GM06990 (cell line): ENCODE data around the gene MAFF.

ENCODE experiments used
- DNase-seq: peaks from one replicate; pipeline ENCODE4 v3.0.0-alpha.2; 2011; ENCODE audit not compliant: insufficient read length; ENCODE audit errors: extremely low read depth
- H3K27me3 ChIP-seq: replicated peaks from 2 replicates; pipeline ENCODE4 v1.6.0; 2011; ENCODE audit warnings: low read length; ENCODE audit not compliant: control insufficient read depth, insufficient read depth
- H3K36me3 ChIP-seq: 2 replicates; pipeline ENCODE4 v1.5.1; 2011; ENCODE audit warnings: low read length; ENCODE audit not compliant: control insufficient read depth, insufficient read depth
- H3K4me3 ChIP-seq: replicated peaks from 2 replicates; pipeline ENCODE4 v1.5.1; 2011; ENCODE audit warnings: low read depth, mild to moderate bottlenecking, control low read depth, low read length
- TF ChIP-seq, protein P1 (sequence below): IDR thresholded peaks from 2 replicates; pipeline ENCODE4 v1.5.1; 2011; ENCODE audit warnings: low read length, control low read depth, mild to moderate bottlenecking, inconsistent platforms; ENCODE audit not compliant: insufficient read depth, poor library complexity, severe bottlenecking

The MAFF gene

DNA sequence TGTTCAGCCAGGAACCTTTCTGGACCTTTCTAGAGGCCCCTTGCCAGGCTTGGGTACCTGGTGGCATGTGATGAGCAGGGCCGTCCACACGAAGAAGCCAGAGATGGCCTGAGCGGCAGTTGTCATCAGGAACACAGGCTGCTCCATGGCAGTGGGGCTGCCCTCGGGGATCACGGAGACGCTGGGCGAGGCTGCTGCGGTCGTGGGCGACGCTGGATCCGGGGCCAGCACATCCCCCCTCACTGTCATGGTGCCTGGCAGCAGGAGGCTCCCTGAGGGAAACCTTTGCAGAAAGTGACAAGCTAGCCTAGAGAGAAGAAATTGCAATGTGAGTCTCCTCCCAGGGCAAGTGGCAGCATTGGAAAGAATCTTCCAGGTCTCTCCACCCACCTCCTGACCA, 45.9 kb downstream of the MAFF start:
- Histone ChIP-seq H3K4me3 (no peak overlapping the region), H3K36me3 (peaks cover 9% of the 10 kb centered on the region), H3K27me3 (no peaks in the 10 kb centered on the region)
- TF ChIP-seq, protein P1, sequence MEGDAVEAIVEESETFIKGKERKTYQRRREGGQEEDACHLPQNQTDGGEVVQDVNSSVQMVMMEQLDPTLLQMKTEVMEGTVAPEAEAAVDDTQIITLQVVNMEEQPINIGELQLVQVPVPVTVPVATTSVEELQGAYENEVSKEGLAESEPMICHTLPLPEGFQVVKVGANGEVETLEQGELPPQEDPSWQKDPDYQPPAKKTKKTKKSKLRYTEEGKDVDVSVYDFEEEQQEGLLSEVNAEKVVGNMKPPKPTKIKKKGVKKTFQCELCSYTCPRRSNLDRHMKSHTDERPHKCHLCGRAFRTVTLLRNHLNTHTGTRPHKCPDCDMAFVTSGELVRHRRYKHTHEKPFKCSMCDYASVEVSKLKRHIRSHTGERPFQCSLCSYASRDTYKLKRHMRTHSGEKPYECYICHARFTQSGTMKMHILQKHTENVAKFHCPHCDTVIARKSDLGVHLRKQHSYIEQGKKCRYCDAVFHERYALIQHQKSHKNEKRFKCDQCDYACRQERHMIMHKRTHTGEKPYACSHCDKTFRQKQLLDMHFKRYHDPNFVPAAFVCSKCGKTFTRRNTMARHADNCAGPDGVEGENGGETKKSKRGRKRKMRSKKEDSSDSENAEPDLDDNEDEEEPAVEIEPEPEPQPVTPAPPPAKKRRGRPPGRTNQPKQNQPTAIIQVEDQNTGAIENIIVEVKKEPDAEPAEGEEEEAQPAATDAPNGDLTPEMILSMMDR, result no peak
- DNase-seq, result no peak

DNA sequence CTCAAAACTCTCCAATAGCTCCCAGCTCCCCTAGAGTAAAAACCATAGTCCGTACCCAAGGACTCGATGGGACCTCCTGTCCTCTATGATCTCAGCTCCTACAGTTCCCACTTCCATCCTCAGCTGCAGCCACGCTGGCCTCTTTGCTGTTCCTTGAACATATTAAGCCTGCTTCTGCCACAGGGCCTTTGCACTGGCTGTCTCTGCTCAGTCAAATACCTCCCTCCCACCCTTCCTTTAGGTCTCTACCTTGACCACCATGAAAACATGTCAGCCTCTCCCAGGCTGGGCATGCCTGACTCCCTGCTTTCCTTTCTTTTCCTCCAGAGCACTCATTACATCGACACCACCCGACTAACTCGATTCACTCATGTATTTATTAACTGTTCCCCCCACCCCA, 46.5 kb downstream of the MAFF start:
- H3K36me3 ChIP-seq, result peaks cover 9% of the 10 kb centered on the region
- no peaks in the 10 kb centered on the region for H3K27me3 ChIP-seq
- no peak overlapping the region for H3K4me3 ChIP-seq
- no peak for DNase-seq
- TF ChIP-seq, protein P1, result no peak

DNA sequence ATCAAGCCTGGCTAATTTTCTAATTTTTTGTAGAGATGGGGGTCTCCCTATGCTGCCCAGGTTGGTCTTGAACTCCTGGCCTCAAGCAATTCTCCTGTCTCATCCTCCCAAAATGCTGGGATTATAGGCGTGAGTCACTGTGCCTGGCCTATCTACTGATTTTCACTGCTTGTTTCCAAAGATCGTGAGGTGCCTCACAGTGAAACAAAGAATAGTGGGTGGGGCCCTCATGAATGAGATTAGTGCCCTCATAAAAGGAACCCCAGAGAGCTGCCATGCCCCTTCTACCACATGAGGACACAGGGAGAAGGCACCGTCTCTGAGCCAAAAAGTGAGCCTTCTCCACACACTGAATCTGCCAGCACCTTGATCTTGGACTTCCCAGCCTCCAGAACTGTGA, 47.5 kb downstream of the MAFF start:
- Histone ChIP-seq H3K36me3 (peaks cover 6% of the 10 kb centered on the region), H3K4me3 (no peak overlapping the region), H3K27me3 (no peaks in the 10 kb centered on the region)
- DNase-seq, result no peak
- TF ChIP-seq, protein P1, result no peak

DNA sequence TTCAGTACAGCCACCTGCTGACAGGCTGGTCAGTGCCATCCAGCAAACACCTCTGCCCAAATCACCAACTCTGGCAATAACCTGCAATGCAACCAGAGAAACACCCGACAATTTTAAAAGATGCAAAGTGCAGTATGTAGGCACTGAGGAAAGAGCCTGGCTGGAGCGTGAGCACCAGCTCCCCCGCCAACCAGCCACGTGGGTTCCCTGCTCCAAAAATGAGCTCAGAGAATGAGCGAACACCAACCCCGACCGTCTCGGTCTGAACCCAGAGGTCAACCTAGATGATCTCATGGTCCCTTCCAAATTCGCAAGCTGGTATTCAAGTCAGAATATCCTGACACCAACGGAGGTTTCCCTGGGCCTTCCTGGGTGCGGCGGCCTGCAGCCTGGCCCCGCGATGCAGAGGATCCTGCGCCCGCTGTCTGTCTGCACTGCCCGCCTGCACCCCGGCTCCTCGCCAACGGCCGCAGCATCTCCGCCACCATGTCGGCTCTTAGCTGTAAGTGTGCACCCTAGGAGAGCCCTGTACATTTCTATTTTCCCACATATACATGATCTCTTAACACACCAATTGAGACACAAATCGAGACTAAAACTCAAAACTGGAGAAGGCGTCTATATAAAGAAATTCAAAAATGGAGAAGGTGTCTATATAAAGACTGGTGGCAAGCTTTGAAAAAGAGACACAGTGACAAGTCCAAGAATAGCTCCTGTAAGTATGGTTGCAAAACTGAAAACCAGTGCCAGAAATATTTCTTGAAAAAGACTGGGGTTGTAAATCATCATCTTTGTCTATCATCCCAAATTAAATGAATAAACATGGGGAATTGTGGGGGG, 48.2 kb downstream of the MAFF start:
- TF ChIP-seq, protein P1, result no peak
- H3K4me3 ChIP-seq, result no peak overlapping the region
- DNase-seq, result no peak
- H3K27me3 ChIP-seq, result no peaks in the 10 kb centered on the region
- H3K36me3 ChIP-seq, result peaks cover 3% of the 10 kb centered on the region

DNA sequence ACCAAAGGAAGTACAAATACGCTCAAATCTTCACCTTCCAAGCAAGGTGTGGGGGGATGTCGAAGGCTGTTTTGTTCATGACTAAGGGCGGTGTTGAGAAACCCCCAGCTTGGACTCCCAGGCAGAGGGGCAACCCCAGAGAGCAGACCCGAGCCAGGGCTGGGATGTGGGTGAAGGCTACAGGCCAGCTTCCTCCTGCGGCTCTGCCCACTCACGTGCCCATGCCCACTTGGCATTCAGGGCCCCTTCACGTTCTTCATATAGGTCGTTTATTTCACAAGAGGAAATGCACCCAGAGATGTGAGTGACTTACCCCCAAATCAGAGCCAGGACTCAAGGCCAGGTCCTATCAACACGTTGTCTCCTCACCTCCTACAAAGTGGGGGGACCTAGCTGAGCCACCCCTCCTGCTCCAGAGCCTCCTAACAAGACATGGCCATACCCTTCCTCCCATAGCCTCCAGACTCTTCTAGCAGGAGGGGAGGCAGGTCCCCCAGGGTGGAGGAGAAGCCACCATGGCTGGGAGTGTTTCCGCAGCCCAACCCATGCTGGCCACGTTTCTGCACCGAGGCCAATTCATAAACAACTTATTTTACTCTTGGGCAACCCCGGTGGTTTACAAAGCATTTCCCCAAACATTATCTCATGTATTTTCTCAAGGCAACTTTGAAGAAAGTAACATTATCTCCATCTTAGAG, 49.0 kb downstream of the MAFF start:
- TF ChIP-seq, protein P1, result no peak
- no peak overlapping the region for H3K4me3 ChIP-seq
- H3K36me3 ChIP-seq, result peaks cover 3% of the 10 kb centered on the region; the same call in 1 of the 2 replicates
- H3K27me3 ChIP-seq, result no peaks in the 10 kb centered on the region
- no peak for DNase-seq

DNA sequence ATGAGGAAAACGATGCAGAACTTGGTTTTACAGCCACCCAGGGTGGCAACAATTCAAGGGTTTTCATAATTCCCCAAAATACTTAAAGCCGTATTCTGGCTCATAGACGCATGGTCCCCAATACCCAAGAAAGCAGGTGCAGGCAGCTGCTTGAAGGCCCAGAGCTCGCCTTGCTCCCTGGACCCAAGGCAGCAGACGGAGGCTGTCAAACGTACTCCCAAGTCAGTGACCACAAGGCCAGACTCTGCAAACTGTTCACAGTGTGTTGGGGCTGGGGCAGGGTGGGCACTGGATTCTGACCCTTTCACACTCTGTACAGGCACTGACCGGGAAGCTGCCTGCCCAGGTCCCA, 49.5 kb downstream of the MAFF start:
- Histone ChIP-seq H3K36me3 (no peaks in the 10 kb centered on the region), H3K27me3 (no peaks in the 10 kb centered on the region), H3K4me3 (no peak overlapping the region)
- DNase-seq, result no peak
- TF ChIP-seq, protein P1, result no peak
